DMS114 treated with DMSO at 0.1 percent for 48 hours (cell line): ENCODE data around the gene GOLGA6L7.
"Not testable (repeated sequence)": the region's sequence is repeated elsewhere in the genome, so short reads cannot be mapped to it uniquely, and the experiment has no call there.

ENCODE experiments used
- DNase-seq: peaks from one replicate; lab custom pipeline; 2025; ENCODE audit not compliant: unreplicated experiment; lab: John Stamatoyannopoulos, UW

GOLGA6L7 gene

DNA sequence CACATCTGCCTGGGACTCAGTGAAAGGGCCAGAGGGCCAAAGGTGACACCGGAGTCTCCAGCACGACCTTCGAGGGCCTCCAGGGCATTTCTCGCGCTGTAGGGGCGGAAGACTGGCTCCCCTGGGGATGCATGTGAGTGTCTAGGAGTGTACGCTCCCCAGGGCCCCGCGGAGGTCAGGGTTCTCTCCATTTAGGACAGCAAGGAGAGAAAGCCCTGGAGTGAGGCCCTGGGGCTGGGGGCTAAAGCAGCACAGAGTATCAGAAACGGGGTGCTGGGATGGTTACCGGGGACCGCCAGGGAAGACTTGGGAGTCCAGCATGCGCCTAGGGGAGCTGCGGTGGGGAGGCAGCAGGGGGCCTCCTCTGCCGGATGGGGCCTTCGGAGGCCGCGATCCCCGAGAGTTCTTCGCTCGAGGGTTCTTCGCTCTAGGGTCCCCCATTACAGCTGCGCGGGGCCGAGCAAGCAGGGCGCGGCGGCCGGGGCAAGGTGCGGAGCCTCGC is 36.7 kb upstream of the GOLGA6L7 start:
- DNase-seq = no peak

GRCh38 chr15:28884151-28884940 is 35.9 kb upstream of the GOLGA6L7 start:
- no peak for DNase-seq

DNA sequence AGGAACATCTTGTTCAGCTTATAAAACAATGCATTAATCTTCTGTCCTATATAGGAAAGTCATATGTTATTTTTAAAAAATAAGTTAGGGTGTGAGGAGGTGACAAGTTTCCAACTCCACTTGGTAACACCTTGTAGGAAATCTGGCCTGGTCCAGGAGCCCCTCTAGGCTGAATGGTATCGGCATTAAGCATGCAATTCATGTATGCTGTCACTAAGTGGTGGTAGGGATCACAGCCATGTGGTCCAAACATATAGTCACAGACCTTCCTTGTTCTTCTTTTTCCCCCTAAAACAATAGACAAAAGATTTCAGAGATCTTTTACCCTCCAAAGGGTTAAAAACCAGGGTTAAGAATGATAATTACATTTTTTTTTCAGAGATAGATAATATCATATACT is 33.2 kb upstream of the GOLGA6L7 start:
- DNase-seq = no peak

- no peak for DNase-seq
These were observed 32.7 kb upstream of the GOLGA6L7 start for GRCh38 chr15:28881170-28881569.

DNA sequence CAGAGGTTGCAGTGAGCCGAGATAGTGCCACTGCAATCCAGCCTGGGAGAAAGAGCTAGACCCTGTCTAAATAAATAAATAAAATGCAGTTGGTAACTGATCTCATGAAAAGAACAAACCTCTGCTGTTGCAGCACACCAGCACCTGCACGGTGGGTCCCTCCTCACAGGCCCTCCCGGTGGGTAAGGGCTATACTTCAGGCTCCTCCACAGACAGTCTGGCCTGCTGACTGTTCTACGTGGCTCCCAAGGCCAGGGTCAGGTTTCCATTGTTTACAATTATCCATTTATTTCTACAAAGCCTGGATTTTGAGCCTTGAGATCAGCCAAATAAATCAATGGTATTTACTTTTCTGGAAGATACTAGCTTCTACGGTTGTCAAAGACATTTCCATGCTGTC is 32.2 kb upstream of the GOLGA6L7 start:
- DNase-seq = no peak

DNA sequence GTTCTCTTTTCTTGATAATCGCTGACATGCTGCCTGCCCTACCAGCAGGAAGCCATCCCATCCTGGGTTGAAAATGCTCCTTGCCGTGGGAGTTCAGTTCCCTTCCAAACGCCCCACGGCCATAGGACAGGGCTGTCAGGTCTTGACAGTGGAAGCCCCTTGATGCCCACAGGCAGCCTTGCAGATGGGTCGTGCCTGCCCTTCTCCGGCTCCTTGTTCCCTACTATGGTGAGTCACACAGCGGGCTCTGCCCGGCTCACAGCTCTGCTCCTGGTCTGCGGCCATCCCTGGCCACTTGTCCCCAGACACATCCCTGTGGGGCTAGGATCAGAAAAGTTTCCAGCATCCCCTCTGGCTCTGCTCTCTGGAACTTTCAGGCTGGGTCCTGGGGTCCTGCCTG is 31.1 kb upstream of the GOLGA6L7 start:
- DNase-seq = no peak

DNA sequence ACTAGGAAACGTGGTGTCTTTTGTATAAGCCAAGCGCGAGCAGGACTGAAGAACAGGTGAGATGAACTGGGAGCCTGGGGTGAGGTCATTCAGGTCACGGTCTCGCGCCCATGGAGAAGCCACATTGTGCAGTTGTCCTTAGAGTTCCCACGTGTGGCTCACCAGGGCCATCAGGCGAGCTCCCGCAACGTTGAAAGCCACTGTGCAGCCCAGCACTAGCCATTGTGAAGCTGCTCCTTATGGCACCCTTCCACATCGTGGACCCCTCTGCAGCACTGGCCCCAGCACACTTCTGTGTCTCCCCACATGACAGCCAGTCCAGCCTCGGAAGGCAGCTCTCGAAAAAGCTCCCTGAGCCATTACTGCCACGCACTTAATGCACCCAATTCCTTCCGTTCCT is 29.8 kb upstream of the GOLGA6L7 start:
- DNase-seq = no peak

GRCh38 chr15:28876845-28877185 is 28.4 kb upstream of the GOLGA6L7 start:
- no peak for DNase-seq

DNA sequence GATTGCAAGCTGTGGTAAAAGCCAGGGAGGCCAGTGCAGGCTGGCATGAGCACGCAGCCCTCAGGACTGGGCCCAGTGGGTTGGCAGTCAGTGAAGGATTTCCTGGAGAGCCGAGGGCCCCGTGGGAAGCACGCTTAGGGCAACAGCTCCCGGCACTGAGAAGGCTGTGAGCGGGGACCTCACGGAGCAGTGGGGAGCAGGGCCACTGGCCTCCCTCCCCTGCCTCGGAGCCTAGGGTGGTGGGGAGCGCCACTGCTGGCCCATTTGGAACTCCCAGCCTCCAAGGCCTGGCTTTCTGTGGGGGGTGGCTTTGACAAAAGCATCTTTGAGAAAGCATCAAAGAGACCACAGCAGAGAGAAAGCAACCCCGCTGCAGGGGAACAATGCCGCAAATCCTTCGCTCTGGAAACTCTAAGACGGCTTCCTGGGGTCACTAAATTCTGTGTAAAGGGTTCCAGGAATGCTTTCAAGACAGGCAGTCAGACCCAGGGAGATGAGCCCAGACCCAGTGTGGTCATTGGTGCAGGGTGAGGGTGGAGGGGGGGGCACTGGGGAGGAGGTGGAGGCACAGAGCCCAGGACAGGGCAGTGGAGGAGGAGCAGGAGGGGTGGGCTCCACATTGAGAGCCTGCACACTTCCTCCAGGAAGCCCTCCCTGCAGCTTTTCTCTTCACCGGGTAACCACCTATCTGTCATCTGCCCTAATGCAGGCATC is 27.8 kb upstream of the GOLGA6L7 start:
- no peak for DNase-seq

- no peak for DNase-seq
These were observed 27.1 kb upstream of the GOLGA6L7 start for GRCh38 chr15:28875461-28876000.

DNA sequence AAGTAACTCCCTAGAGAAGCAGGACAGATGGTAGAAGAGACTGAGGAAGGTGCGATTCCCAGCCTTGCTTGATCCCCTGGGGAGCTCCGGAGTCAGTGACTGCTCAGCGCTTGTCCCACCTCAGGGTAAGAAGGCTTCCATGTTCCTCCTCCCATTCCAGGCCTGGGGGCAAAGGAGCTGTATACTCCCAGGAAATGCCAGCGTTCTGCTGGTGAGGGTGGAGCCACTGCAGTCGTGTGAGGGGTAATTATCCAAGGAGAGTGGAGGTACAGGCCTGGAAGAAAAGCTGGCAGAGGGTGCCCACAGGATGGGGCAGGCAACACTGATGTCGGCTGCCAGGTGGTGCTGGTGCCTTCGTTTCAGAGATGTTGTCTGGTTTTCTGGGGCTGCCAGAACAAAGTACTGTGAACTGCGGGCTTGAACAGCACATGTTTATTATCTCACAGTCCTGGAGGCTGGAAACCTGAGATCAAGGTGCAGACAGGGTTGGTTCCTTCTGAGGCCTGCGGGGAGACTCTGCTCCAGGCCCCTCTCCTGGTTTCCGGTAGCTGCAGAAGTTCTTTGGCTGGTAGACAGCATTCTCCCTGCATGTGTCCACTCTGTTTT is 25.2 kb upstream of the GOLGA6L7 start:
- DNase-seq = no peak

GRCh38 chr15:28873006-28873405 is 24.6 kb upstream of the GOLGA6L7 start:
- DNase-seq = no peak

GRCh38 chr15:28871168-28871567 is 22.7 kb upstream of the GOLGA6L7 start:
- DNase-seq = no peak

- no peak for DNase-seq
These were observed 20.4 kb upstream of the GOLGA6L7 start for GRCh38 chr15:28868744-28869345.

DNA sequence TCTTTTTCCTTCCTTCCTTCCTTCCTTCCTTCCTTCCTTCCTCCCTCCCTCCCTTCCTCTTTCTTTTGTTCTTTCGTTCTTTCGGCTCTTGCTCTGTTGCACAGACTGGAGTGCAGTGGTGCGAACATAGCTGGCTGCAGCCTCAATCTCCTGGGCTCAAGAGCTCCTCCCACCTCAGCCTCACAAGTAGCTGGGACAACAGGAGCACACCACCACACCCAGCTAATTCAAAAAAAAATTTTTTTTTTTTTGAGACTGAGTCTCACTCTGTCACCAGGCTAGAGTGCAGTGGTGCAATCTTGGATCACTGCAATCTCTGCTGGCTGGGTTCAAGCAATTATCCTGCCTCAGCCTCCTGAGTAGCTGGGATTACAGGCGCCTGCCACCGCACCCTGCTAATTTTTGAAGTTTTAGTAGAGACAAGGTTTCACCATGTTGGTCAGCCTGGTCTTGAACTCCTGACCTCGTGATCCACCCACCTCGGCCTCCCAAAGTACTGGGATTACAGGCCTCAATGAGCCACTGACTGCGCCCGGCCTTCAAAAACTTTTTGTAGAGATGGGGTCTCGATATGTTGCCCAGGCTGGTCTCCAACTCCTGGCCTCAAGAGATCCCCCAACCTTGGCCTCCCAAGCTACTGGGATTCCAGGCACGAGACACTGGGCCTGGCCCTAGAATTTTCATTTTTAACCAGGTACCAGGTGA is 13.3 kb upstream of the GOLGA6L7 start:
- not testable (repeated sequence) for DNase-seq

GRCh38 chr15:28861031-28861534 is 12.6 kb upstream of the GOLGA6L7 start:
- DNase-seq = no peak

DNA sequence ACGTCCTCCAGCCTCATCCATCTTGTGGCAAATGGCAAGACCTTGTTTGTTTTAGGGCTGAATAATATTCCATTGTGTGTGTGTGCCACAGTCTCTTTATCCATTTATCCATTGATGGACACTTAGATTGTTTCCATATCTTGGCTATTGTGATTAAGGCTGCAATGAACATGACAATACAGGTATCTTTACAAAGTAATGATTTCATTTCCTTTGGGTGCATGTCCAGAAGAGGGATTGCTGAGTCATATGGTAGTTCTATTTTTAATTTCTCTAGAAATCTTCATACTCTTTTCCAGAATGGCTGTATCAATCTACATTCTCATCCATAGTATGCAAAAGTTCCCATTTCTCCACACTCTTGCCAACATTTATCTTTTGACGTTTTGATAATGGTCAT is 6.1 kb upstream of the GOLGA6L7 start:
- not testable (repeated sequence) for DNase-seq

GRCh38 chr15:28853654-28854053 is 5.2 kb upstream of the GOLGA6L7 start:
- not testable (repeated sequence) for DNase-seq

DNA sequence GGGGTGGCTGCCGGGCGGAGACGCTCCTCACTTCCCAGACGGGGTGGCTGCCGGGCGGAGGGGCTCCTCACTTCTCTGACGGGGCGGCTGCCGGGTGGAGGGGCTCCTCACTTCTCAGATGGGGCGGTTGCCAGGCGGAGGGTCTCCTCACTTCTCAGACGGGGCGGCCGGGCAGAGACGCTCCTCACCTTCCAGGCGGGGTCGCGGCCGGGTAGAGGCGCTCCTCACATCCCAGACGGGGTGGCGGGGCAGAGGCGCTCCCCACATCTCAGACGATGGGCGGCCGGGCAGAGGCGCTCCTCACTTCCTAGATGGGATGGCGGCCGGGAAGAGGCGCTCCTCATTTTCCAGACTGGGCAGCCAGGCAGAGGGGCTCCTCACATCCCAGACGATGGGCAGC is 1.3 kb upstream of the GOLGA6L7 start:
- not testable (repeated sequence) for DNase-seq

DNA sequence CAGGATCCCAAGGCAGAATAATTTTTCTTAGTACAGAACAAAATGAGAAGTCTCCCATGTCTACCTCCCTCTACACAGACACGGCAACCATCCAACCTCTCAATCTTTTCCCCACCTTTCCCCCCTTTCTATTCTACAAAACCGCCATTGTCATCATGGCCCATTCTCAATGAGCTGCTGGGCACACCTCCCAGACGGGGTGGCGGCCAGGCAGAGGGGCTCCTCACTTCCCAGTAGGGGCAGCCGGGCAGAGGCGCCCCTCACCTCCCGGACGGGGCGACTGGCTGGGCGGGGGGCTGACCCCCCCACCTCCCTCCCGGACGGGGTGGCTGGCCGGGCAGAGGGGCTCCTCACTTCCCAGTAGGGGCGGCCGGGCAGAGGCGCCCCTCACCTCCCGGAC is 827 bp upstream of the GOLGA6L7 start:
- DNase-seq = not testable (repeated sequence)
